Tibial nerve (tissue), 3 donors: ENCODE measurements around the gene FAM171A1.
"Not testable (repeated sequence)": the region's sequence is repeated elsewhere in the genome, so short reads cannot be mapped to it uniquely, and the experiment has no call there.

Source experiments
- CTCF ChIP-seq, 5 experiments: fragments of 200-600 bp in 3 of 5; fragments of 450-650 bp in 2 of 5; sonication (generic) in 3 of 5; IDR thresholded peaks; one replicate each; pipeline ENCODE4 v1.5.1; 2016 to 2019; ENCODE audit warnings: antibody characterized with exemption in 5 of 5, mild to moderate bottlenecking in 3 of 5, moderate library complexity in 2 of 5
- POLR2A ChIP-seq, 2 donors: fragments of 450-650 bp; IDR thresholded peaks; one replicate each; pipeline ENCODE4 v1.6.1; 2017; ENCODE audit warnings: antibody characterized with exemption in 2 of 2, mild to moderate bottlenecking in 2 of 2, moderate library complexity in 2 of 2

DNA sequence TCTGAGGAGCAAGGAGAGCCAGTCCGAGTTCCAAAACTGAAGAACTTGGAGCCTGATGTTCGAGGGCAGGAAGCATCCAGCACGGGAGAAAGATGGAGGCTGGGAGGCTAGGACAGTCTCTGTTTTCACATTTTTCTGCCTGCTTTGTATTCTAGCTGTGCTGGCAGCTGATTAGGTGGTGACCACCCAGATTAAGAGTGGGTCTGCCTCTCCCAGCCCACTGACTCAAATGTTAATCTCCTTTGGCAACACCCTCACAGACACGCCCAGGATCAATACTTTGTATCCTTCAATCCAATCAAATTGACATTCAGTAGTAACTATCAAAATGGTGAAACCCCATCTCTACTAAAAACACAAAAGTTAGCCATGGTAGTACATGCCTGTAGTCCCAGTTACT lies 163.7 kb downstream of the FAM171A1 start:
- not testable (repeated sequence) for TF ChIP-seq CTCF, POLR2A (IDR thresholded peaks at IDR 0.05)
